GM18951 (cell line): ENCODE results near the gene AAR2.

Experiments used
- POLR2A ChIP-seq: IDR thresholded peaks from 4 replicates; pipeline ENCODE4 v1.6.1; 2011; ENCODE audit warnings: mild to moderate bottlenecking; ENCODE audit not compliant: insufficient read length, insufficient read depth; ENCODE audit errors: extremely low read depth
- in situ Hi-C: fragments of 300-500 bp; cut with MboI; formaldehyde crosslinking; loops from one replicate; pipeline ENCODE4 v1.12.0; 2022; ENCODE audit warnings: low sequenced_read_pairs, mixed read lengths, inconsistent platforms; ENCODE audit not compliant: unreplicated experiment

AAR2 gene

GRCh38 chr20:36271639-36272546 is 35.6 kb downstream of the AAR2 start:
- in situ Hi-C loops = loop anchor here (10.0 kb wide), 1 partner anchor 153 kb away; no protein-coding TSS in a partner anchor
- no peak for TF ChIP-seq POLR2A

DNA sequence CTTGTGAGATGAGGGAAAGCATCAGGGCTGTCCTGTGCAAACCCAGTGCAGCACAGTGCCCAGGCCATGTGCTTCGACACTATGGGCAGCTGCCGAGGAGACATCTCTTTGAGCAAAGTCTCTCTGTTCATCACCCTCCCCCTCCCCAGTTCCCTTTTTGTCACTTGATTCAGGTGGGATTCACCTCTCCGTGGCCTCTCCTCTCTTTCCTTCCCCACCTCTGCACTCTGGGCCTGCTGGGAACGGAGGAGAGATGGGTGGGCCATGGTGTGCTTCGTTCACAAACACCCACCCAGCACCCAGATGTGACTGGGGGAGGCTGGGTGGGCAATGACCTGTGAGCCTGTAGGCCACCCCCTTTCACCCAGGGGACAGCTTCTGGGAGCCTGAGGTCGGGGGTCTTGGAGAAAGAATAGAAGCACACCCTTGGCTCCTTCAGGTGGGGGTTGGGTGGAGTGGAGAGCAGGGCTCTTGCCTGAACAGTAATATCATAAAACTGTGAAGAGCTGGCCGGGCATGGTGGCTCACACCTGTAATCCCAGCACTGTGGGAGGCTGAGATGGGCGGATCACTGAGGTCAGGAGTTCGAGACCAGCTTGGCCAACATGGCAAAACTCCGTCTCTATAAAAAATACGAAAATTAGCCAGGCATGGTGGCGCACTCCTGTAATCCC is 36.4 kb downstream of the AAR2 start:
- TF ChIP-seq POLR2A = no peak
- in situ Hi-C loops = loop anchor here (10.0 kb wide), 1 partner anchor 152 kb away; no protein-coding TSS in a partner anchor

- no peak for TF ChIP-seq POLR2A
- in situ Hi-C loops = loop anchor here (10.0 kb wide), 1 partner anchor 151 kb away; no protein-coding TSS in a partner anchor
Observed at GRCh38 chr20:36273414-36274180, 37.3 kb downstream of the AAR2 start.

DNA sequence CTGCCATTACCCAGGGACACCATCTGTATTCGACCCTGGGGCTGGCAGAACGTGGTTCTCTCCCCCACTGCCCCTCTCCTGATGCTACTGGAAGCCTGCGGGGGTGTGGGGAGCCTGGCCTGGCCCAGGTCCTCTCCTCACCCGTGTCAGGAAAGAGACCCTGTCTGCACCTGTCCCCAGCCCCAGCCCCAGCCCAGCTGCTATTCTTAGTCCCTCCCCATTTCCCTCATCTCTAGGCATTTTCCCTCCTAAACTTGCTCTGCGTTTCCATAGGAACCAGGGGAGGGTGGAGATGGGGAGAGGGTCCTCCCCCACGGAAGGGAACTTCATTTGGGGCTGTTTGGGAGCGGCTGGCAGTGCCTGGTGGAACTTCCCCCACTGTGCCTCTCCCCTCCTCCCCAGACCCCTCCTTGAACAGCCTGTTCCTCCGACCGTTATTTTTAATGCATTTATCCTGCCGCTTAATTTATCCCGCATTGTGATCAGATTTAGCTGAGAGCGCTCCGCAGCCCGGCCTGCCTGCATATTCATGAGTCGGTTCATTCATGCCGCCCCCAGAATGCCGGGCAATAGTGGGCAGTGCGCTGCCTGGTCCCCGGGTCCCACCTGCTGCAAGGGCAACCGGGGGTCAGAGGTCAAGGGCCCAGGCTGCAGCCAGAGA is 38.0 kb downstream of the AAR2 start:
- TF ChIP-seq POLR2A = no peak
- in situ Hi-C loops = loop anchor here (10.0 kb wide), 1 partner anchor 150 kb away; no protein-coding TSS in a partner anchor

DNA sequence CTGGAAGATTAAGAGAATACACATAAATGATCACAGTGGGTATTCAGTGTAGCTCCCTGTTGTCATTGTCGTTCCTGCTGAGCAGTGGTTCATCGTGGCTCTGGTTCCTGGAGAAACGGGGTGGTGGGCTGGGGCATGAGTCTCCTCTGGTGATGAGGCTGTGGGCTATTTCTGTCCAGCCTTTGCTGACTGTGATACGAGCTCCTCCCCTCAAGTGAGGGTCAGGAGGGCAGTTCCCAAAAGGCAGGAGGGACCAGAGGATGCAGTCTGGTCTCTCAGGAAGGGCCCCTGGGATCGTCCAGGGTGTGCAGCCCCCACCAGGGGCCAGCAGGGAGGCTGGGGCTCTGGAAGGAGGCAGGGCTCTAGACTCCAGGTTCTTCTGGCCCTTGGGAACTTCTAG is 38.7 kb downstream of the AAR2 start:
- in situ Hi-C loops = loop anchor here (10.0 kb wide), 1 partner anchor 150 kb away; no protein-coding TSS in a partner anchor
- no peak for TF ChIP-seq POLR2A

DNA sequence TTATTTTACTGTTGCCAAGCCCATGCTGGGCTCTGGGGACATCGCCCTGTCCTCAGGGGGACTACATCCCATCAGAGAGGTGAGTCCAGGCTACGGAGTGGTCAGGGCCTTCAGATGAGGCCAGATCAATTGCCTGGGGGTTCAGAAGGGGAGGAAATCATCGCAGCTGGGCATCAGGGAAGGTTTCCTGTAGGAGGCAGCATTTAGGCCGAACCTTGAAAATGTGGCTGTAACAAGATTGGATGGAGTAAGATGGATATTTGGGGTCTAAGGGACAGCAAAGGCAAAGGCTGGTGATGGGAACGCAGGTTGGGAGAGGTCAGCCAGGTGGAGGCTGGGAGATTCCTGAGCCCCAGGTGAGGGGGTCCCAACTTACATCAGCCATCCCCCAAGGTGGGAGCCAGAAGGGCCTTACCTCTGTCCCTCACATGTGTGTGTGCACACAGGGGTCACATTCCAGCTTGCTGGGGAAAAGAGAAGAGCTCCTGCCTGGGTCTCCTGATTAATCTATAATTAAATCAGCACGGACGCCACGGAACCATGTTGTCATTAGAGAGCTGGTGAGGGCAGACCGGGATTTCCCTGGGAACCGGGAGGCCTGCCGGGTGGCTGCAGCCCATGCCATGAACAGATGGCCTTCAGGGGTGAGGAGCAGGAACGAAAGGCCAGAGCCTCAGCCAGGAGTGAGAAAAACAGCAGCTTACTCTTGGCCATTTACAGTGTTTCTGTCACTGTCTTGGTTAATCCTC is 39.3 kb downstream of the AAR2 start:
- in situ Hi-C loops = loop anchor here (10.0 kb wide), 1 partner anchor 149 kb away; no protein-coding TSS in a partner anchor
- no peak for TF ChIP-seq POLR2A

DNA sequence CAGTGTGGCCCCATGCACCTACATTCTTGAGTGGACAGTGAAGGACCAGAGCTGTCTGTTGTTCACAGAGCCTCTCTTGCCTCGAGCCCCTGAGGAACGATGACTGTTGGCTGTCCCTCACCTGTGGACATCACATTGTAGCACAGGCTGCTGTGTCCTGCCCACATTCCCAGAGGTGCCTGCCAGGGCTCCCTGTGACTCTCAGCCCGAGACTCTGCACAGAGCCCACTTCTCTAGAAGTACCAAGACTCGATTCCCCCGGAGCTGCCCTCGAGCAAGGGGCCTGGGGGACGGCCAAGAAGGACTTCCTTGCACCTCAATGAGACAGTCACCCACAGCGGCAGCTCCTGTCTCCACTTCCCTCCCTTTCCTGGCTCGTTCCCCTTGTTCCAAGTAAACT is 41.3 kb downstream of the AAR2 start:
- in situ Hi-C loops = loop anchor here (10.0 kb wide), 1 partner anchor 147 kb away; no protein-coding TSS in a partner anchor

DNA sequence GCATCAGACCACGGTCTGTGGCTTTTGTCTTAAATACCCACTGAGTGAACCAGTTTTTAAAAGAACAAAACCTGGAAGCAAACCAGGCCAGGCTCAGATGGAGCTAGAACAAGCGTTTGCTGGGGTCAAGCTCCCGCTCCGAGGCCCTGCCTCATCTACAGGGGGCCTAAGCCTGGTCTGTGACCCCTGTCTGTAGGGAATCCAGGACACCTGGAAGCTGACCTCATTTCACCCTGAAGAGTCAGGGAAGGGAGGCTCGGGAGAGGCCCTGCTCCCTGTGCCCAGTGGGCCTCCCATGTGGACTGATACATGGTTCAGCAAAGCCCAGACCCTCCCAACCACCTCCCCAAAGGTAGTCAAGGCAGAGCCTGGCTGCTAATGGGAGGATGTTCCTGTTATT is 43.1 kb downstream of the AAR2 start:
- TF ChIP-seq POLR2A = no peak
- in situ Hi-C loops = loop anchor here (10.0 kb wide), 1 partner anchor 145 kb away; no protein-coding TSS in a partner anchor

More for the DNA sequence above, 41.3 kb downstream of the AAR2 start:
- no peak for TF ChIP-seq POLR2A

- TF ChIP-seq POLR2A = no peak
- in situ Hi-C loops = loop anchor here (10.0 kb wide), 1 partner anchor 145 kb away; no protein-coding TSS in a partner anchor
Observed at GRCh38 chr20:36279776-36280175, 43.5 kb downstream of the AAR2 start.

- in situ Hi-C loops = no loop called here
Observed at GRCh38 chr20:36281785-36282380, 45.6 kb downstream of the AAR2 start.

DNA sequence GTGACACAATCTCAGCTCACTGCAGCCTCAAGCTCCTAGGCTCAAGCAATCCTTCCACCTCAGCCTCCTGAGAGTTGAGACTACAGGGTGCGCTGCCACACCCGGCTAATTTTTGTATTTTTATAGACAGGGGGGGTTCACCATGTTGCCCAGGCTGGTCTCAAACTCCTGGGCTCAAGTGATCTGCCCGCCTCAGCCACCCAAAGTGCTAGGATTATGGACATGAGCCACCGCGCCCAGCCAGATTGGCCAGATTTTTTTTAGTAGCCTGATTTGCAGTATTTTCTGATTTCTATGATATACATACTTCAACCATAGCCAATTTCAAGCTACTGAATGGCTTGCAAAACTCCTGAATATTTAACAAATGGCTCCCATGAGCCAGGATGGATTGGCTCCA is 48.5 kb downstream of the AAR2 start:
- in situ Hi-C loops = no loop called here
- no peak for TF ChIP-seq POLR2A

More at GRCh38 chr20:36281785-36282380, 45.6 kb downstream of the AAR2 start:
- TF ChIP-seq POLR2A = no peak
